ENCODE measurements around the gene LRRC49. TPM values are rescaled to one million over a fixed set of nuclear protein-coding genes. Genes with fewer than 3 reads are reported as not detected.
A peak's percentile ranks its signal among the peaks of the same experiment; 100 is the strongest.

The LRRC49 gene
- total RNA-seq, 4 donors from 2014 or later: 2.7 to 6.0 (median 4.4) TPM; not detected in 1

GRCh38 chr15:70853318-70853972, 39.2 kb upstream of the LRRC49 start:
- H3K27me3 ChIP-seq: no peaks in the 10 kb centered on the region
- no peaks in the 10 kb centered on the region for H3K36me3 ChIP-seq
- no peak for DNase-seq
- H3K9me3 ChIP-seq: no peaks in the 10 kb centered on the region
- TF ChIP-seq CTCF (IDR thresholded peaks at IDR 0.05) (no peak), POLR2A (IDR thresholded peaks at IDR 0.05) (no peak)
- peaks cover 0 to 11% (median 0%) of the 10 kb centered on the region in 4 donors for H3K4me1 ChIP-seq
- H3K27ac ChIP-seq: peak overlapping the region; percentile 63 to 83 (median 72)
- H3K4me3 ChIP-seq: peak overlapping the region; percentile 46 to 73 (median 62)

GRCh38 chr15:70853973-70854665, 38.5 kb upstream of the LRRC49 start, which contains the start of gene LARP6:
Gene LARP6, minus strand, starts transcription at chr15:70854157. Its CDS starts 69 bp downstream, at chr15:70854088.
- Histone ChIP-seq H3K4me3 (peak within 1 kb of the TSS; percentile 46 to 73 (median 62)), H3K36me3 (no peaks in the 10 kb centered on the region), H3K4me1 (peaks cover 0 to 11% (median 0%) of the 10 kb centered on the region in 4 donors), H3K9me3 (no peaks in the 10 kb centered on the region), H3K27me3 (no peaks in the 10 kb centered on the region), H3K27ac (peak within 1 kb of the TSS; percentile 63 to 83 (median 72))
- TF ChIP-seq POLR2A (IDR thresholded peaks at IDR 0.05): no peak
- DNase-seq: peak in 1 of 3 donors; percentile 57

GRCh38 chr15:70854666-70854976, 38.0 kb upstream of the LRRC49 start:
- no peaks in the 10 kb centered on the region for H3K9me3 ChIP-seq
- no peaks in the 10 kb centered on the region for H3K36me3 ChIP-seq
- no peak for DNase-seq
- peak overlapping the region in 3 of 4 donors; percentile 46 to 73 (median 70) for H3K4me3 ChIP-seq
- H3K27ac ChIP-seq: peak overlapping the region; percentile 42 to 83 (median 71)
- TF ChIP-seq CTCF (IDR thresholded peaks at IDR 0.05) (no peak), POLR2A (IDR thresholded peaks at IDR 0.05) (no peak)
- peaks cover 0 to 11% (median 0%) of the 10 kb centered on the region in 4 donors for H3K4me1 ChIP-seq
- no peaks in the 10 kb centered on the region for H3K27me3 ChIP-seq

GRCh38 chr15:70855764-70856163, 36.9 kb upstream of the LRRC49 start:
- H3K4me3 ChIP-seq: no peak overlapping the region
- peak overlapping the region in 1 of 4 donors; percentile 17 for H3K27ac ChIP-seq
- no peaks in the 10 kb centered on the region for H3K9me3 ChIP-seq
- peaks cover 0 to 11% (median 0%) of the 10 kb centered on the region in 4 donors for H3K4me1 ChIP-seq
- H3K36me3 ChIP-seq: no peaks in the 10 kb centered on the region
- no peak for TF ChIP-seq CTCF (IDR thresholded peaks at IDR 0.05)
- no peak for TF ChIP-seq POLR2A (IDR thresholded peaks at IDR 0.05)
- no peak for DNase-seq
- no peaks in the 10 kb centered on the region for H3K27me3 ChIP-seq

- TF ChIP-seq POLR2A (IDR thresholded peaks at IDR 0.05) (no peak), CTCF (IDR thresholded peaks at IDR 0.05) (no peak)
These were observed 36.3 kb upstream of the LRRC49 start for GRCh38 chr15:70856177-70856883.

More at GRCh38 chr15:70856177-70856883, 36.3 kb upstream of the LRRC49 start:
- peak overlapping the region; percentile 17 to 66 (median 33) for H3K27ac ChIP-seq
- DNase-seq: no peak
- H3K4me3 ChIP-seq: no peak overlapping the region
- peaks cover 0 to 11% (median 0%) of the 10 kb centered on the region in 4 donors for H3K4me1 ChIP-seq
- no peaks in the 10 kb centered on the region for H3K9me3 ChIP-seq
- H3K27me3 ChIP-seq: no peaks in the 10 kb centered on the region
- no peaks in the 10 kb centered on the region for H3K36me3 ChIP-seq

Measured in Peyer's patch (tissue), 4 donors.